Hepatocyte (in vitro differentiated cells): ENCODE measurements around the gene MSL3B.

Experiments
- DNase-seq: peaks from one replicate; pipeline ENCODE4 v3.0.0-alpha.2; 2016; ENCODE audit warnings: low spot score
- H2AFZ ChIP-seq: fragments of 200-600 bp; sonication (generic); 2 replicates; pipeline ENCODE4 v1.6.0; 2016; ENCODE audit warnings: antibody characterized with exemption, mild to moderate bottlenecking
- H3K27ac ChIP-seq: fragments of 200-600 bp; sonication (generic); 2 replicates; pipeline ENCODE4 v1.5.1; 2016; ENCODE audit warnings: mild to moderate bottlenecking
- H3K27me3 ChIP-seq: fragments of 200-600 bp; sonication (generic); 2 replicates; pipeline ENCODE4 v1.6.1; 2016
- H3K36me3 ChIP-seq: fragments of 200-600 bp; sonication (generic); replicated peaks from 2 replicates; pipeline ENCODE4 v1.5.1; 2016; ENCODE audit warnings: low read depth; ENCODE audit not compliant: insufficient read depth
- H3K4me1 ChIP-seq: fragments of 200-600 bp; sonication (generic); 2 replicates; pipeline ENCODE4 v1.5.1; 2016; ENCODE audit warnings: mild to moderate bottlenecking, moderate library complexity; ENCODE audit not compliant: insufficient read depth
- H3K4me2 ChIP-seq: fragments of 200-600 bp; sonication (generic); 2 replicates; pipeline ENCODE4 v1.6.0; 2016
- H3K4me3 ChIP-seq: fragments of 200-600 bp; sonication (generic); 2 replicates; pipeline ENCODE4 v1.5.1; 2016; ENCODE audit warnings: mild to moderate bottlenecking
- H3K79me2 ChIP-seq: fragments of 200-600 bp; sonication (generic); 2 replicates; pipeline ENCODE4 v1.6.0; 2017; ENCODE audit warnings: mild to moderate bottlenecking
- H3K9me2 ChIP-seq: fragments of 200-600 bp; sonication (generic); replicated peaks from 2 replicates; pipeline ENCODE4 v1.6.0; 2017; ENCODE audit warnings: mild to moderate bottlenecking; ENCODE audit not compliant: insufficient read depth
- H3K9me3 ChIP-seq: fragments of 200-600 bp; sonication (generic); 2 replicates; pipeline ENCODE4 v1.5.1; 2016; ENCODE audit warnings: low read depth, mild to moderate bottlenecking
- H4K20me1 ChIP-seq: fragments of 200-600 bp; sonication (generic); 2 replicates; pipeline ENCODE4 v1.6.0; 2016; ENCODE audit warnings: mild to moderate bottlenecking; ENCODE audit not compliant: insufficient read depth, poor library complexity, severe bottlenecking
- CTCF ChIP-seq: fragments of 200-600 bp; sonication (generic); IDR thresholded peaks from 2 replicates; pipeline ENCODE4 v1.5.1; 2016; ENCODE audit warnings: antibody characterized with exemption, mild to moderate bottlenecking; ENCODE audit not compliant: poor library complexity
- EZH2 ChIP-seq: fragments of 200-600 bp; sonication (generic); IDR thresholded peaks from 2 replicates; pipeline ENCODE4 v1.6.1; 2016; ENCODE audit warnings: antibody characterized with exemption, mild to moderate bottlenecking, borderline replicate concordance
- EZH2phosphoT487 ChIP-seq: fragments of 200-600 bp; sonication (generic); IDR thresholded peaks from one replicate; pipeline ENCODE4 v1.6.1; 2018; ENCODE audit warnings: antibody characterized with exemption, mild to moderate bottlenecking, low read depth, moderate library complexity; ENCODE audit not compliant: unreplicated experiment, severe bottlenecking
- WGBS: methylation state at CpG from one replicate; pipeline ENCODE4 v1.1.6; 2016; ENCODE audit warnings: low lambda C conversion rate; ENCODE audit errors: missing lambda C conversion rate; 5-methylcytosine and 5-hydroxymethylcytosine counted together

Gene MSL3B

GRCh38 chr2:233822781-233823730 lies 45.1 kb downstream of the MSL3B start:
- H4K20me1 ChIP-seq: no peaks in the 10 kb centered on the region
- 89% methylated on average over 25 of the region's 25 CpGs for WGBS
- TF ChIP-seq EZH2phosphoT487 (no peak), CTCF (no peak)

GRCh38 chr2:233822101-233822771 lies 46.0 kb downstream of the MSL3B start:
- H3K27ac ChIP-seq: no peak overlapping the region
- WGBS: 94% methylated on average over 21 of the region's 21 CpGs
- no peaks in the 10 kb centered on the region for H4K20me1 ChIP-seq
- no peak overlapping the region for H2AFZ ChIP-seq
- H3K9me3 ChIP-seq: no peaks in the 10 kb centered on the region
- H3K4me1 ChIP-seq: peaks cover 6% of the 10 kb centered on the region
- no peaks in the 10 kb centered on the region for H3K9me2 ChIP-seq
- no peak overlapping the region for H3K4me2 ChIP-seq
- DNase-seq: no peak
- TF ChIP-seq CTCF: no peak
- TF ChIP-seq EZH2: no peak
- no peak for TF ChIP-seq EZH2phosphoT487
- H3K36me3 ChIP-seq: no peaks in the 10 kb centered on the region
- no peaks in the 10 kb centered on the region for H3K27me3 ChIP-seq
- no peaks in the 10 kb centered on the region for H3K79me2 ChIP-seq
- no peak overlapping the region for H3K4me3 ChIP-seq

More at GRCh38 chr2:233822781-233823730, 45.1 kb downstream of the MSL3B start:
- Histone ChIP-seq H3K79me2 (no peaks in the 10 kb centered on the region), H3K4me1 (no peaks in the 10 kb centered on the region), H3K9me3 (no peaks in the 10 kb centered on the region), H3K27me3 (no peaks in the 10 kb centered on the region), H2AFZ (no peak overlapping the region), H3K4me2 (no peak overlapping the region), H3K4me3 (no peak overlapping the region), H3K9me2 (no peaks in the 10 kb centered on the region), H3K27ac (no peak overlapping the region), H3K36me3 (no peaks in the 10 kb centered on the region)
- no peak for DNase-seq

GRCh38 chr2:233821709-233822100 lies 46.5 kb downstream of the MSL3B start:
- no peak overlapping the region for H3K4me3 ChIP-seq
- H3K4me1 ChIP-seq: peaks cover 10% of the 10 kb centered on the region
- H3K27me3 ChIP-seq: no peaks in the 10 kb centered on the region
- H3K79me2 ChIP-seq: no peaks in the 10 kb centered on the region
- H3K9me3 ChIP-seq: no peaks in the 10 kb centered on the region
- H3K9me2 ChIP-seq: no peaks in the 10 kb centered on the region
- no peak overlapping the region for H3K27ac ChIP-seq
- H3K36me3 ChIP-seq: no peaks in the 10 kb centered on the region
- H3K4me2 ChIP-seq: no peak overlapping the region
- no peak overlapping the region for H2AFZ ChIP-seq
- TF ChIP-seq EZH2: no peak
- no peak for TF ChIP-seq EZH2phosphoT487
- TF ChIP-seq CTCF: no peak
- 95% methylated on average over 8 of the region's 8 CpGs for WGBS
- no peak for DNase-seq
- H4K20me1 ChIP-seq: no peaks in the 10 kb centered on the region
